GM06990 (cell line): ENCODE results near the gene MRM2.

ENCODE experiments used
- DNase-seq: peaks from one replicate; pipeline ENCODE4 v3.0.0-alpha.2; 2011; ENCODE audit not compliant: insufficient read length; ENCODE audit errors: extremely low read depth
- H3K27me3 ChIP-seq: replicated peaks from 2 replicates; pipeline ENCODE4 v1.6.0; 2011; ENCODE audit warnings: low read length; ENCODE audit not compliant: control insufficient read depth, insufficient read depth
- H3K36me3 ChIP-seq: 2 replicates; pipeline ENCODE4 v1.5.1; 2011; ENCODE audit warnings: low read length; ENCODE audit not compliant: control insufficient read depth, insufficient read depth
- H3K4me3 ChIP-seq: replicated peaks from 2 replicates; pipeline ENCODE4 v1.5.1; 2011; ENCODE audit warnings: low read depth, mild to moderate bottlenecking, control low read depth, low read length
- CTCF ChIP-seq: IDR thresholded peaks from 2 replicates; pipeline ENCODE4 v1.5.1; 2011; ENCODE audit warnings: low read length, control low read depth, mild to moderate bottlenecking, inconsistent platforms; ENCODE audit not compliant: insufficient read depth, poor library complexity, severe bottlenecking

MRM2 gene

GRCh38 chr7:2253525-2254244, 11.7 kb upstream of the MRM2 start:
- no peak for TF ChIP-seq CTCF
- H3K27me3 ChIP-seq, result no peaks in the 10 kb centered on the region
- no peak for DNase-seq
- no peak overlapping the region for H3K4me3 ChIP-seq
- H3K36me3 ChIP-seq, result peaks cover 41% of the 10 kb centered on the region

GRCh38 chr7:2253021-2253420, 11.0 kb upstream of the MRM2 start:
- H3K27me3 ChIP-seq, result no peaks in the 10 kb centered on the region
- no peak overlapping the region for H3K4me3 ChIP-seq
- peaks cover 38% of the 10 kb centered on the region for H3K36me3 ChIP-seq
- DNase-seq, result no peak
- TF ChIP-seq CTCF, result no peak

- no peak for TF ChIP-seq CTCF
- no peaks in the 10 kb centered on the region for H3K27me3 ChIP-seq
- H3K4me3 ChIP-seq, result no peak overlapping the region
- peaks cover 34% of the 10 kb centered on the region for H3K36me3 ChIP-seq
- no peak for DNase-seq
These were observed 10.1 kb upstream of the MRM2 start for GRCh38 chr7:2251841-2252771.

GRCh38 chr7:2251381-2251780, 9.4 kb upstream of the MRM2 start:
- peaks cover 31% of the 10 kb centered on the region for H3K36me3 ChIP-seq
- no peak for DNase-seq
- no peak overlapping the region for H3K4me3 ChIP-seq
- no peak for TF ChIP-seq CTCF
- no peaks in the 10 kb centered on the region for H3K27me3 ChIP-seq

GRCh38 chr7:2249744-2250323, 7.8 kb upstream of the MRM2 start:
- DNase-seq, result no peak
- no peaks in the 10 kb centered on the region for H3K27me3 ChIP-seq
- no peak for TF ChIP-seq CTCF
- H3K4me3 ChIP-seq, result no peak overlapping the region
- H3K36me3 ChIP-seq, result peaks cover 20% of the 10 kb centered on the region
